ENCODE measurements around the gene OSGEP.

Gene OSGEP

GRCh38 chr14:20400589-20400964, 54.0 kb downstream of the OSGEP start:
- no peak for FAIRE-seq
- no peak for DNase-seq (ENCODE audit: low spot score)

- no peak for FAIRE-seq
These were observed 57.1 kb downstream of the OSGEP start for GRCh38 chr14:20397511-20397910.

More at GRCh38 chr14:20397511-20397910, 57.1 kb downstream of the OSGEP start:
- DNase-seq (ENCODE audit: low spot score), result no peak
